C4-2B (cell line): ENCODE measurements around the gene KLK11.

Source experiments
- CTCF ChIP-seq: fragments of 450-650 bp; conservative IDR thresholded peaks from 2 replicates; pipeline ENCODE4 v1.5.1; 2017; ENCODE audit warnings: mild to moderate bottlenecking
- ZFX ChIP-seq: fragments of 450-650 bp; IDR thresholded peaks from 2 replicates; pipeline ENCODE4 v1.6.1; 2017

GRCh38 chr19:51064534-51065220, 38.3 kb upstream of the KLK11 start, which contains the start of gene KLK13:
- TF ChIP-seq CTCF (no peak), ZFX (no peak)
